Fibroblast of lung (primary cell): ENCODE measurements around the gene THRAP3. TPM values are rescaled to one million over a fixed set of nuclear protein-coding genes. Genes with fewer than 3 reads are reported as not detected.
"Not testable (repeated sequence)": the region's sequence is repeated elsewhere in the genome, so short reads cannot be mapped to it uniquely, and the experiment has no call there.

ENCODE experiments used
- DNase-seq, 2 donors: peaks; one replicate each; pipeline versions ENCODE4 v3.0.0 to v3.0.0-alpha.2; 2010; ENCODE audit warnings: low read depth in 2 of 2
- H2AFZ ChIP-seq: 2 replicates; pipeline ENCODE4 v1.5.1; 2012; ENCODE audit warnings: low read length, control low read depth, inconsistent platforms
- H3K27ac ChIP-seq: 2 replicates; pipeline ENCODE4 v1.5.1; 2011; ENCODE audit warnings: low read length, control low read depth; ENCODE audit not compliant: insufficient read depth
- H3K27me3 ChIP-seq: 2 replicates; pipeline ENCODE4 v1.5.1; 2011; ENCODE audit warnings: mild to moderate bottlenecking, low read length; ENCODE audit not compliant: control insufficient read depth, insufficient read depth
- H3K36me3 ChIP-seq: 2 replicates; pipeline ENCODE4 v1.5.1; 2011; ENCODE audit warnings: low read length; ENCODE audit not compliant: control insufficient read depth, insufficient read depth
- H3K4me1 ChIP-seq: 2 replicates; pipeline ENCODE4 v1.5.1; 2011; ENCODE audit warnings: low read length; ENCODE audit not compliant: control insufficient read depth, insufficient read depth; ENCODE audit errors: extremely low read depth
- H3K4me2 ChIP-seq: 2 replicates; pipeline ENCODE4 v1.5.1; 2011; ENCODE audit warnings: low read length, control low read depth; ENCODE audit not compliant: insufficient read depth; ENCODE audit errors: extremely low read depth
- H3K4me3 ChIP-seq, 4 experiments: fragments of 200-600 bp in 1 of 4; sonication (generic) in 1 of 4; replicated peaks in 1 of 4; 2 replicates each; pipeline ENCODE4 v1.5.1; 2011 to 2016; ENCODE audit warnings: low read length in 4 of 4, low read depth in 3 of 4, mild to moderate bottlenecking in 3 of 4, control low read depth in 2 of 4, inconsistent platforms in 1 of 4, mixed read lengths in 1 of 4; ENCODE audit not compliant: insufficient read depth in 1 of 4; ENCODE audit errors: control extremely low read depth in 1 of 4
- H3K79me2 ChIP-seq: 2 replicates; pipeline ENCODE4 v1.5.1; 2012; ENCODE audit warnings: mild to moderate bottlenecking, low read length, inconsistent platforms; ENCODE audit not compliant: control insufficient read depth, insufficient read depth
- H3K9ac ChIP-seq: 2 replicates; pipeline ENCODE4 v1.5.1; 2011; ENCODE audit warnings: mild to moderate bottlenecking, low read length, control low read depth; ENCODE audit not compliant: insufficient read depth
- H3K9me3 ChIP-seq: 2 replicates; pipeline ENCODE4 v1.5.1; 2012; ENCODE audit warnings: low read depth, low read length; ENCODE audit not compliant: control insufficient read depth, insufficient read depth
- H4K20me1 ChIP-seq: 2 replicates; pipeline ENCODE4 v1.5.1; 2011; ENCODE audit warnings: low read length; ENCODE audit not compliant: control insufficient read depth, insufficient read depth; ENCODE audit errors: extremely low read depth
- EZH2 ChIP-seq: IDR thresholded peaks from 2 replicates; pipeline ENCODE4 v1.5.1; 2012; ENCODE audit warnings: low read length, control low read depth, mild to moderate bottlenecking; ENCODE audit errors: missing control alignments
- polyA plus RNA-seq, 2 donors: library from polyadenylated mRNA; depleted of rRNA in 1 of 2; stranded (reverse) in 1 of 2; unstranded in 1 of 2; fragments of >200 nt; gene quantifications; 2 replicates each; pipeline ENCODE4 v1.2.1, GENCODE V29; 2011 to 2012; ENCODE audit warnings: missing spikeins in 1 of 2
- total RNA-seq: library from RNA; depleted of rRNA; stranded (reverse); fragments of >200 nt; gene quantifications from 2 replicates; pipeline ENCODE4 v1.2.1, GENCODE V29; 2014
- TF ChIP-seq, protein P1 (sequence below), 2 donors: IDR thresholded peaks in 1 of 2; conservative IDR thresholded peaks in 1 of 2; 1 replicate in 1 of 2; 2 replicates in 1 of 2; pipeline ENCODE4 v1.5.1; 2011 to 2012; ENCODE audit warnings: low read length in 2 of 2, control low read depth in 1 of 2, inconsistent platforms in 1 of 2, low read depth in 1 of 2, mild to moderate bottlenecking in 1 of 2

THRAP3 gene
- total and polyA plus RNA-seq, 2 donors (not counting 1 experiment from before 2014, with no cell fraction given) = 92.5 to 97.5 TPM

DNA sequence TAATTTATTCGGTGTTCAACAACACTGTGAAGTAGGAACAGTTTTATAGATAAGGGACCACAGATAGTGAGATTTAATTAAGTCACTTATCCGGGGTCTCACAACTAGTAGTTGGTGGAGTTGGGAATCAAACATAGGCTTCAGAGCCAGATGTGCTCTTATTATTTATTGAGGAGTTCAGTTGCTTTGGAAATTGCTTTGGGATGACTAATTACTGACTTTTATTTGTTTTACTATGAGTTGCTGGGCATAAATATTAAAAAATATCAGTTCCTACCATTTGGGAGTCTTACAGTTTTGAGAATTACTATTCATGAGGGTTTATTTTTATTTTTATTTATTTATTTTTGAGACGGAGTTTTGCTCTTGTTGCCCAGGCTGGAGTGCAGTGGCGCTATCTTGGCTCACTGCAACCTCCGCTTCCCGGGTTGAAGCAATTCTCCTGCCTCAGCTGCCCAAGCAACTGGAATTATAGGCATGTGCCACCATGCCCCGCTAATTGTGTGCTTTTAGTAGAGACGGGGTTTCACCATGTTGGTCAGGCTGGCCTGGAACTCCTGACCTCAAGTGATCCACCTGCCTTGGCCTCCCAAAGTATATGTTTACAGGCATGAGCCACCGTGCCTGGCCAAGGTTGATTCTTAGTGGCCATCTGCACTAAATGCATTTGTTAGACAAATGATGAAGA, 27.7 kb downstream of the THRAP3 start:
- Histone ChIP-seq H4K20me1 (peaks cover 11% of the 10 kb centered on the region), H3K79me2 (peaks cover 94% of the 10 kb centered on the region), H3K9ac (no peak overlapping the region), H3K4me1 (peaks cover 14% of the 10 kb centered on the region), H2AFZ (no peak overlapping the region), H3K27me3 (no peaks in the 10 kb centered on the region), H3K4me2 (peak overlapping the region; percentile 40), H3K36me3 (peaks cover 3% of the 10 kb centered on the region), H3K27ac (peak overlapping the region; percentile 54), H3K9me3 (no peaks in the 10 kb centered on the region), H3K4me3 (no peak overlapping the region)
- TF ChIP-seq EZH2 = no peak
- TF ChIP-seq, protein P1, sequence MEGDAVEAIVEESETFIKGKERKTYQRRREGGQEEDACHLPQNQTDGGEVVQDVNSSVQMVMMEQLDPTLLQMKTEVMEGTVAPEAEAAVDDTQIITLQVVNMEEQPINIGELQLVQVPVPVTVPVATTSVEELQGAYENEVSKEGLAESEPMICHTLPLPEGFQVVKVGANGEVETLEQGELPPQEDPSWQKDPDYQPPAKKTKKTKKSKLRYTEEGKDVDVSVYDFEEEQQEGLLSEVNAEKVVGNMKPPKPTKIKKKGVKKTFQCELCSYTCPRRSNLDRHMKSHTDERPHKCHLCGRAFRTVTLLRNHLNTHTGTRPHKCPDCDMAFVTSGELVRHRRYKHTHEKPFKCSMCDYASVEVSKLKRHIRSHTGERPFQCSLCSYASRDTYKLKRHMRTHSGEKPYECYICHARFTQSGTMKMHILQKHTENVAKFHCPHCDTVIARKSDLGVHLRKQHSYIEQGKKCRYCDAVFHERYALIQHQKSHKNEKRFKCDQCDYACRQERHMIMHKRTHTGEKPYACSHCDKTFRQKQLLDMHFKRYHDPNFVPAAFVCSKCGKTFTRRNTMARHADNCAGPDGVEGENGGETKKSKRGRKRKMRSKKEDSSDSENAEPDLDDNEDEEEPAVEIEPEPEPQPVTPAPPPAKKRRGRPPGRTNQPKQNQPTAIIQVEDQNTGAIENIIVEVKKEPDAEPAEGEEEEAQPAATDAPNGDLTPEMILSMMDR (conservative IDR thresholded peaks at IDR 0.05 in 1 of 2, IDR thresholded peaks at IDR 0.05 in 1 of 2; ENCODE audit: low read depth in 1 of 2, low read length in 2 of 2) = no peak
- peak in 1 of 2 donors; percentile 45 for DNase-seq

DNA sequence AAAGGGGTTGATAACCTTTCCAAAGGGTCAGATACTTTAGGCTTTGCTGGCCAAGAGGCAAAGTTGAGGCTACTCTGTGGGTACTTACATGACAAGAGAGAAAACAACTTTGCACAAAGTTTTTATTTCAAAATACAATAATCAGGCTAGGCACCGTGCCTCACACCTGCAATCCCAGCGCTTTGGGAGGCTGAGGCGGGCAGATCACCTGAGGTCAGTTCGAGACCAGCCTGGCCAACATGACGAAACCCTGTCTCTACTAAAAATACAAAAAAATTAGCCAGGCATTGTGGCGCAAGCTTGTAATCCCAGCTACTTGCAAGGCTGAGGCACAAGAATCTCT, 28.2 kb downstream of the THRAP3 start:
- H3K27me3 ChIP-seq, H3K36me3 ChIP-seq, H3K4me3 ChIP-seq, H3K9ac ChIP-seq, H2AFZ ChIP-seq, H3K9me3 ChIP-seq, DNase-seq: not testable (repeated sequence)
- H3K4me2 ChIP-seq = peak overlapping the region; percentile 40
- peak overlapping the region; percentile 54 for H3K27ac ChIP-seq
- H4K20me1 ChIP-seq = peaks cover 11% of the 10 kb centered on the region
- H3K4me1 ChIP-seq = peaks cover 14% of the 10 kb centered on the region
- peaks cover 94% of the 10 kb centered on the region for H3K79me2 ChIP-seq

DNA sequence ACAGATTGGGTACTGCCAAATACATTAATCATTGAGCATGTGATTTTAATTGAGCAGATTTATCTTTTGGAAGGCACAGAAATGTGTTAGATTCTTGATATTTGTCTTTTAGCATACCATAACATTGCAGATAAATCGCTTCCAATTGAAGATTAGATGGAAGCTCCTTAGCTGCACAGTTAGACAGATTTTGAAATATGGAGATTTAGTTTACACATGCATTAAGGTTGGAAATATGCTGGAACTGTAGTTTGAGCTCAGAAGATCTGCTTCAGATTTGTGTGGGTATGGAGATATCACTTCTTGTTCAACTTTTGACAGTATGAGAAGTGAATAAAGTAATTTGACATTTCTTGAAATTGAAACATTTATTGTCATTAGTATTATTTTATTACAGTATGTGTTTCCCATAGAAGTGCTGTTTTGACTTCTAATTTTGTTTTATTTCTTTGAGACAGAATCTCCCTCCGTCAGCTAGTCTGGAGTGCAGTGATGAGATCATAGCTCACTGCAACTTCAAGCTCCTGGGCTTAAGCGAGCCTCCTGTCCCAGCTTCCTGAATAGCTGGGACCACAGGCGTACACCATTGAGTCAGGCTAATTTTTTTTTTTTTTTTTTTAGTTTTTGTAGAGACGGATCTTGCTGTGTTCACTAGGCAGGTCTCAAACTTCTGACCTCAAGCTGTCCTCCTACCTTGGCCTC, 29.1 kb downstream of the THRAP3 start:
- peaks cover 14% of the 10 kb centered on the region for H3K4me1 ChIP-seq
- no peak overlapping the region for H3K4me3 ChIP-seq
- peak; percentile 24 to 81 for DNase-seq
- H2AFZ ChIP-seq = no peak overlapping the region
- TF ChIP-seq, protein P1 (conservative IDR thresholded peaks at IDR 0.05 in 1 of 2, IDR thresholded peaks at IDR 0.05 in 1 of 2; ENCODE audit: low read depth in 1 of 2, low read length in 2 of 2) = no peak
- H3K27me3 ChIP-seq = no peaks in the 10 kb centered on the region
- peaks cover 1% of the 10 kb centered on the region for H3K36me3 ChIP-seq
- no peak overlapping the region for H3K27ac ChIP-seq
- H3K9me3 ChIP-seq = no peaks in the 10 kb centered on the region
- peaks cover 11% of the 10 kb centered on the region for H4K20me1 ChIP-seq
- peak overlapping the region; percentile 18 for H3K4me2 ChIP-seq
- no peak overlapping the region for H3K9ac ChIP-seq
- H3K79me2 ChIP-seq = peaks cover 95% of the 10 kb centered on the region
